22Rv1 (cell line): ENCODE results near the gene LOXL1.

Source experiments
- ZFX ChIP-seq: fragments of 450-650 bp; IDR thresholded peaks from 2 replicates; pipeline ENCODE4 v1.6.1; 2017; ENCODE audit warnings: antibody characterized with exemption, borderline replicate concordance
- TF ChIP-seq, protein P1 (sequence below): fragments of 450-650 bp; IDR thresholded peaks from 2 replicates; pipeline ENCODE4 v1.5.1; 2017; ENCODE audit warnings: mild to moderate bottlenecking

DNA sequence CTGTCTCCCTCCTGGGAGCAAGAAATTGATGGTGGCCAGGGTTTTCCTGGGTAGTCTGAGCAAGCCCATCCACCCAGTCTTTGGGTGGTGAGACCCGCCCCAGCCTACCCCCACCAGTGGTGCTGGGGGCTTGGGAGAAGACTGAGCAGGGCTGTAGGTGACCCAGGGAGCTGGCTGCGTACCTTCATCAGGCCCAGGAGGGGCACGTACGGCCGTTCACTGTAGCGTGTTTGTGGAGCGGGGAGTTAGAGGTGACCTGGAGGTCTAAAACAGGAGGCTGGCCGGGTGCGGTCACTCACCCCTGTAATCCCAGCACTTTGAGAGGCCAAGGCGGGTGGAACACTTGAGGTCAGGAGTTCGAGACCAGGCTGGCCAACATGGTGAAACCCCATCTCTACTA lies 11.5 kb downstream of the LOXL1 start:
- TF ChIP-seq, protein P1, sequence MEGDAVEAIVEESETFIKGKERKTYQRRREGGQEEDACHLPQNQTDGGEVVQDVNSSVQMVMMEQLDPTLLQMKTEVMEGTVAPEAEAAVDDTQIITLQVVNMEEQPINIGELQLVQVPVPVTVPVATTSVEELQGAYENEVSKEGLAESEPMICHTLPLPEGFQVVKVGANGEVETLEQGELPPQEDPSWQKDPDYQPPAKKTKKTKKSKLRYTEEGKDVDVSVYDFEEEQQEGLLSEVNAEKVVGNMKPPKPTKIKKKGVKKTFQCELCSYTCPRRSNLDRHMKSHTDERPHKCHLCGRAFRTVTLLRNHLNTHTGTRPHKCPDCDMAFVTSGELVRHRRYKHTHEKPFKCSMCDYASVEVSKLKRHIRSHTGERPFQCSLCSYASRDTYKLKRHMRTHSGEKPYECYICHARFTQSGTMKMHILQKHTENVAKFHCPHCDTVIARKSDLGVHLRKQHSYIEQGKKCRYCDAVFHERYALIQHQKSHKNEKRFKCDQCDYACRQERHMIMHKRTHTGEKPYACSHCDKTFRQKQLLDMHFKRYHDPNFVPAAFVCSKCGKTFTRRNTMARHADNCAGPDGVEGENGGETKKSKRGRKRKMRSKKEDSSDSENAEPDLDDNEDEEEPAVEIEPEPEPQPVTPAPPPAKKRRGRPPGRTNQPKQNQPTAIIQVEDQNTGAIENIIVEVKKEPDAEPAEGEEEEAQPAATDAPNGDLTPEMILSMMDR: no peak
- no peak for TF ChIP-seq ZFX
